ENCODE results near the gene AIMP2. TPM values are rescaled to one million over a fixed set of nuclear protein-coding genes. Genes with fewer than 3 reads are reported as not detected.

The AIMP2 gene
- total and polyA plus RNA-seq, 5 experiments from 2014 or later: 12.6 to 23.9 (median 14.1) TPM

- Mint-ChIP-seq H3K9me3 (no peaks in the 10 kb centered on the region), H3K4me3 (no peak overlapping the region), H3K27ac (no peak overlapping the region), H3K4me1 (peaks cover 0 to 4% (median 0%) of the 10 kb centered on the region in 4 donors), H3K27me3 (no peaks in the 10 kb centered on the region), H3K36me3 (no peaks in the 10 kb centered on the region)
- ATAC-seq (no peak), DNase-seq (peak in 1 of 10 donors; percentile 11)
- POLR2A ChIA-PET: no interaction called here
These were observed 62.3 kb downstream of the AIMP2 start for GRCh38 chr7:6071406-6071805.

Other genes starting within 250 kb of the AIMP2 start
- gene RNF216, start 227.6 kb upstream of the AIMP2 start, total RNA-seq: 100 to 1,000 TPM; 114 to 115 TPM
- 10 to 100 TPM; 28.4 to 47.6 (median 35.9) TPM for gene RNF216, start 227.6 kb upstream of the AIMP2 start, polyA plus RNA-seq
- 10 to 100 TPM; 12.1 to 13.7 TPM for gene OCM, start 128.5 kb upstream of the AIMP2 start, total RNA-seq
- 1 to 10 TPM in 2 of 3 donors, under 1 TPM in 1; 0.54 to 1.8 (median 1.7) TPM for gene OCM, start 128.5 kb upstream of the AIMP2 start, polyA plus RNA-seq
- gene CCZ1, start 110.5 kb upstream of the AIMP2 start, total RNA-seq: 10 to 100 TPM; 66.3 to 72.5 TPM
- 10 to 100 TPM; 32.0 to 56.1 (median 33.0) TPM for gene CCZ1, start 110.5 kb upstream of the AIMP2 start, polyA plus RNA-seq
- under 1 TPM in 1 of 2 experiments, not detected in 1; 0.81 TPM for gene RSPH10B, start 38.6 kb upstream of the AIMP2 start, total RNA-seq
- not detected for gene RSPH10B, start 38.6 kb upstream of the AIMP2 start, polyA plus RNA-seq
- gene PMS2, start 223 bp upstream of the AIMP2 start, total RNA-seq: 10 to 100 TPM; 20.0 to 22.8 TPM
- gene PMS2, start 223 bp upstream of the AIMP2 start, polyA plus RNA-seq: 10 to 100 TPM in 2 of 3 donors, 1 to 10 TPM in 1; 9.8 to 14.2 (median 10.0) TPM
- gene ANKRD61, start 22.1 kb downstream of the AIMP2 start, total RNA-seq: not detected
- under 1 TPM; 0.21 to 0.36 (median 0.30) TPM for gene ANKRD61, start 22.1 kb downstream of the AIMP2 start, polyA plus RNA-seq
- 10 to 100 TPM; 77.2 to 84.8 TPM for gene EIF2AK1, start 49.9 kb downstream of the AIMP2 start, total RNA-seq
- 10 to 100 TPM; 94.1 to 95.3 (median 94.5) TPM for gene EIF2AK1, start 49.9 kb downstream of the AIMP2 start, polyA plus RNA-seq
- gene USP42, start 95.7 kb downstream of the AIMP2 start, total RNA-seq: 10 to 100 TPM; 18.3 to 19.4 TPM
- gene USP42, start 95.7 kb downstream of the AIMP2 start, polyA plus RNA-seq: 10 to 100 TPM in 1 of 3 donors, 1 to 10 TPM in 2; 4.9 to 13.0 (median 7.9) TPM